ENCODE data around the gene AQP1.

Gene AQP1

GRCh38 chr7:30911561-30911969 is at the start of gene AQP1:
AQP1 (plus strand) TSS chr7:30911853; CDS start chr7:30911910, 57 bp downstream.
- DNase-seq = peak; percentile 87

- no peak for DNase-seq
Measured at GRCh38 chr7:30862995-30863705, 48.5 kb upstream of the AQP1 start.

- peak; percentile 24 for DNase-seq
Measured at GRCh38 chr7:30863706-30864035, 48.0 kb upstream of the AQP1 start.

- no peak for DNase-seq
Measured at GRCh38 chr7:30864101-30864500, 47.6 kb upstream of the AQP1 start.

- no peak for DNase-seq
Measured at GRCh38 chr7:30865076-30865475, 46.6 kb upstream of the AQP1 start.

- no peak for DNase-seq
Measured at GRCh38 chr7:30865821-30866220, 45.8 kb upstream of the AQP1 start.

GRCh38 chr7:30866939-30867338 is 44.7 kb upstream of the AQP1 start:
- no peak for DNase-seq

- DNase-seq = no peak
Measured at GRCh38 chr7:30867483-30867882, 44.2 kb upstream of the AQP1 start.

- DNase-seq = peak; percentile 57
Measured at GRCh38 chr7:30869794-30870611, 41.6 kb upstream of the AQP1 start.

GRCh38 chr7:30870821-30871518 is 40.7 kb upstream of the AQP1 start:
- DNase-seq = no peak

GRCh38 chr7:30871655-30872054 is 40.0 kb upstream of the AQP1 start:
- no peak for DNase-seq

- no peak for DNase-seq
Measured at GRCh38 chr7:30873207-30873606, 38.4 kb upstream of the AQP1 start.

GRCh38 chr7:30873656-30874055 is 38.0 kb upstream of the AQP1 start:
- no peak for DNase-seq

- DNase-seq = no peak
Measured at GRCh38 chr7:30874656-30875302, 36.9 kb upstream of the AQP1 start.

- DNase-seq = no peak
Measured at GRCh38 chr7:30877015-30877769, 34.5 kb upstream of the AQP1 start.

- no peak for DNase-seq
Measured at GRCh38 chr7:30877993-30878392, 33.7 kb upstream of the AQP1 start.

GRCh38 chr7:30879139-30880124 is 32.2 kb upstream of the AQP1 start:
- DNase-seq = no peak

- DNase-seq = no peak
Measured at GRCh38 chr7:30880125-30880720, 31.4 kb upstream of the AQP1 start.

GRCh38 chr7:30880941-30881340 is 30.7 kb upstream of the AQP1 start:
- no peak for DNase-seq

GRCh38 chr7:30881448-30881847 is 30.2 kb upstream of the AQP1 start:
- no peak for DNase-seq

GRCh38 chr7:30884881-30885280 is 26.8 kb upstream of the AQP1 start:
- no peak for DNase-seq

All from fibroblast of skin of right quadriceps (primary cell).